ENCODE measurements around the gene FSTL4. TPM values are rescaled to one million over a fixed set of nuclear protein-coding genes. Genes with fewer than 3 reads are reported as not detected.

FSTL4 gene
- total RNA-seq, 1 donor from 2014 or later, result not detected

DNA sequence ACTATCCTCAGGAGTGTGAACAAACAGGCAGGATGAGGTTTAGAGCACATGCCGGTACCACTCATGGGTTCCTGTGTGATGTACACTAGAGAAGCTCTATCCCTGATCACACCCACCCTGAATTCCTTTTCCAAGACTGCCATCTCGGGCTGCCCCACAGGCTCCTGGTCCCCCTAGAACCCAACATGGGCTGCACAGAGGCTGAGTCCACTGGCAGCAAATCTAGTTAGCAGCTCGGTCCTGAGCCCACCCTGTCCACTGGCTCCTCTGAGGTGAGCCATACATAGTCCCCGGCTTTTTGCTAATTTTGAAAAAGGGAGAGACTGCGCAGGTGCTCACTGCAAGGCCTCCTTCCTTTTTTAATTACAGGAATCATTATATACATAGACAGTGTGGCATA is 227.0 kb downstream of the FSTL4 start:
- no peak for DNase-seq (ENCODE audit: low spot score)
- intact Hi-C loops (cut with DNase I), result no loop called here

DNA sequence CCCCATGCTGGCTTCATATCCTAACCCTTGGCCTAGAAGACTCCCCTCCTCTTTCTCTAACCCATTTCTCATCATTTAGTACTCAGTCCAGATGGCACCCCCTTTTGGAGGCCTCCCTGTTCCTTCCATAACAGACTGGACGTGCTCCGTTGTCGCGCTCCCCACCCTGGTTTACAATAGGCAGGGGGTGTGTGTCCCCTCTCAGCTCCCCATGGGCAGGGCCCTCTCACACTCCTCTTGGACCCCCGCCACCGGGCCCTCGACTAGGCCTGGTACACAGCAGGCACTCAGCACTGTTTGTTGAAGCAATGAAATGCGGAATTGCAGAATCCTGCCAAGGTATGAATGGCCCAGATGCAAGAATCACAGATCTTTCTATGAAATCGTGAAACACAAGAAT is 227.4 kb downstream of the FSTL4 start:
- intact Hi-C loops (cut with DNase I), result no loop called here
- DNase-seq (ENCODE audit: low spot score), result no peak

DNA sequence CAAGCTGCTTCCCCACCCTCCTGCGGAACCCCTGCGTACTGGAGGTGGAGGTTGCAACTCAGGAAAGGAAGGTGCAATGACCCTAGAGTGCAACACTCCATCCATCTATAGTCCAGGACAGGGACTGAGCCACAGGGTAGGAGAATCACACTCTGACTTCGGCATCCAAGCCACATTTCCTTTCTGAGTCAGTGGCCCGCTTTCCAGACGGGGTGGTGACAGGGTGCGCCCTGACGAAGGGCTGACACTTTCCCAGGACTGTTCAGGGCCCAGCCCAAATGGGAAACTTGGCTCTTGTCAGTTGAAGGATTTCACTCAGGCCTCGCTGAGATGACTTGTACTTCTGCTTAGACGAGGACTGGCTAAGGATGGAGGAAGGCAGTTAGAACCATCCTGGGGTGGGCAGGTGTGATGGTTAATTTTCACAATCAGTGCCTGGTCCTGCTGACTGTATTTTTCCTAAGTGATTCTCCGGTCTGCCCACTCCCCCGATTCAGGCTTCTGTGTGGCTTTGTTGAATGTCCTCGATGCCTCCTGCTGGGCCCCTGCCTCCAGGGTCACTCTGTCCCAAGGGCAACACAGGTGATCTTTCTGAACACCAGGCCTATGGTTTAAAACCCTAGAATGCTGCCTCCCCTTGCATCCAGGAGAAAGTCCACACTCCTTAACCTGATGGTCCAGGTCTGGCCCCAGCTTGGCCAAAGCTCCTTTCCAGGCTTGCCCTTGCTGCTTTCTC is 228.1 kb downstream of the FSTL4 start:
- intact Hi-C loops (cut with DNase I), result no loop called here
- no peak for DNase-seq (ENCODE audit: low spot score)

DNA sequence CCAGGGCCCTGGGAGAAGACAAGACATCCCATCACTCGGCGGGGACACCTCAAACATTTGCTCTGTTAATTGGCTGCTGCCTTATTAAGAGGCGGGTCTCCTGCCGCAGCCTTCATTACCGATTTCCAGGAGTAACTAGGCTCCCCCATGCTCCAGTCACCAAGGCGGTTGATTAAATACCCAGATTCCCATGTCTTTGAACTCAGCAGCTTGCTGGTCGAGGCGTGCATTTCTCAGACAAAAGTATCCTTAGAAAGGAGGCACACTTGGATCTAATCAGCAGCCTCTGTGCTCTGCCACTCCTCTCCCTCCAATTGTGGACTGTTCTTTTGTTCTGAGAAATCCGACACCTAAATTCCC is 228.8 kb downstream of the FSTL4 start:
- intact Hi-C loops (cut with DNase I), result no loop called here
- DNase-seq (ENCODE audit: low spot score), result no peak

DNA sequence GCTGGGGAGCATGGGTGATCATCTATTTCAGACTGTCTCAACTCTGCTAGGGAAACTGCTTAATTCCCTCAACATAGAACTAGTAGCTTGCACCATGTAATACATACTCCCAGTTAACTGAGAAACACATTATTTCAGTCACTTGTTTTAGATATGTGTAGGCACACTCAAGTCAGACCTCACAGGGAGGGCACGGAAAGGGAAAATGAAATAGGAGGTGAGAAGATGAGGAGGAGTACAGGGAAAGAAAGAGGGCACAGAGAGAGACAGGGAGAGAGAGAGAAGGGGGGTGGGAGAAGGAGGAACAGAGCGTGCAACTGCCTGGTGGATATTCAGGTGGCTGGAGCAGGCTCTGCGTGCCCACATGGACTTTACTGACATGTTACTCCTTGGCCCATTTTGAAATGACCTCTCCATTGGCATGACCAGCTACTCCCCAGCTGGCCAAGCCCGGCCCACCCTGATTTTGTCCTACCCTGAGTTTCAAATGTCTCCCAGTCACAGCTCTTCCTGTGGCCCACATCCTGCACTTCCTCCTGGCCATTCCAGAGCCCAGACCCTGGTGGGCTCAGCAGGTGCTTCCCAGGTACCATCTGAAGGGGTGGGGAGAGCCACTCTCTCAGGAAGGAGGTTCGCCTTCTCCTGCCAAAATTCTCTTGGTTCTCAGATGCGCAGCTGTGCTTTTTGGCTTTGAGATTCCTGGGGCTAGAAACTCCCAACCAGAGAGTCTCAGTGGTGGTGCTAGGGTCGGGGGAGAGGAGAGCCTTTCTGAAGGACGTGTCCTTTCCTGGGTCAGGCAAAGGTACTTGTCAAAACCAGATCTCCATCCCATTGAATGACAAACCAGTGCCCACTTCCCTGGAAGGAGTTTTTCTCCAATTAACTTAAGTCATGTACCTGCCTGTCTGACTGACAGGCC is 229.4 kb downstream of the FSTL4 start:
- intact Hi-C loops (cut with DNase I), result no loop called here

DNA sequence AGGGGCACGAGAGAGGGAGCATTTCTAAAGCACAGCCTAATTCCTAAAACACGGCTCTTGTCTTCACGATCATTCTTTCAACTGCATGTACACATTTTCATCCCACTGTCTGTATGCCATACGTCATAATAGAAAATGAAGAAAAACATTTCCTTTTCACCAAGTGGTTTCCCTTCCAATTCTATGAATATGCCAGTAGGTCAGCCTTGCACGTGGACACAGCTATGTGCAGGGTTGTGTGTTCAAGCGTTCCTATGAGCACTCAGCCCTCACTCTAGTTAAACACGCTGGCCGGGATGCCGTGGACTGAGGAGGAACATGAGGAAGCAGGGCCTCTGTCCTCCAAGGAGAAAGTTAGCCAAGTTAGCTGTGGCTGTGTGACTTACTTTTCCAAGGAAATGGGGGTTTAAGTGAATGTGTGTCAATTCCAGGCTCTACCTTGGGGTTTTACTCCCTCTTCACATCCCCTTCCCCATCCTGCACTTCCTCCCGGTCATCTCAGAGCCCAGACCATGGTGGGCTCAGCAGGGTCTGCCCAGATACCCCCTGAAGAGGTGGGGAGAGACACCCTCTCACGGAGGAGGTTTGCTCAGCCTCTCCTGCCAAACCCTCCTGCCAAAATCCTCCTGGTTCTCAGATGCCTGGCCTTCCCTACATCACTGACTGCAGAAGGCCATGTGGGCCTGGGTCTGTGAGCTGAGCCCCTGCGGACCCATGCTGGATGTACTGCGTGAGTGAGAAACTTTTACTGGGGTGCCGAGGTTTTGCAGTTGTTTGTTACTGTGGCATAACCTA is 230.6 kb downstream of the FSTL4 start:
- intact Hi-C loops (cut with DNase I), result no loop called here
- no peak for DNase-seq (ENCODE audit: low spot score)

More for the DNA sequence above, 229.4 kb downstream of the FSTL4 start:
- no peak for DNase-seq (ENCODE audit: low spot score)

DNA sequence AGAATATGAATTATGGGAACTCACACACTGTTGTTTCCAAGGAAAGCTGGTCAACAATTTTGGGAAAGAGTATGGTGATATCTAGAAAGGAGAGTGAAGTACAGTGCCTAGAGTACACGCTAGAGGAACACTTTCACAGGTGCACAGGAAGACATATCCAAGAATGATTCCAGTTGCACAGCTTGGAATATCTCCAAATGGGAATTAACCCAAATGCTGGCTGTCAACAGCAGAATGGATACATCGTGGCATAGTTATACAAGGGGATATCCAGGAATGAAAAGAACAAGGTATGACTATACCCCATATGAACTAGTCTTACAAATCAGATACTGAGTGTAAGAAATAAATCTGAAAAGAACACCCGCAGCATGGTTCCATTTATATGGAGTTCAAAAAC is 231.3 kb downstream of the FSTL4 start:
- DNase-seq (ENCODE audit: low spot score), result no peak
- intact Hi-C loops (cut with DNase I), result no loop called here

DNA sequence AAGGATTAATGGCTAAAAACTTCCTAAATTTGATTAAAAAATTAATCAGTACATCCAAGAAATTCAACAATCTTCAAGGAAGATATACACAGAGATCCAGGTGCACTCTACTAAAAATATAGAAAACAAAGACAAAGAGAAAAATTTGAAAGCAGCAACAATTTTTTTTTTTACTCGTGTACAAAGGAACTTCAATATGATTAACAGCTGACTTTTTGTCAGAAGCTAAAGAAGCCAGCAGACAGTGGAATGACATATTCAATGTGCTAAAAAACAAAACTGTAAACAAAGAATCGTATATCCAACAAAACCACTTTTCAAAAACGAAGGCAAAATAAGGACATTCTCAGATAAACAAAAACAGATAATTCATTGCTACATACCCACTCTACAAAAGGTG is 234.6 kb downstream of the FSTL4 start:
- no peak for DNase-seq (ENCODE audit: low spot score)
- intact Hi-C loops (cut with DNase I), result no loop called here

DNA sequence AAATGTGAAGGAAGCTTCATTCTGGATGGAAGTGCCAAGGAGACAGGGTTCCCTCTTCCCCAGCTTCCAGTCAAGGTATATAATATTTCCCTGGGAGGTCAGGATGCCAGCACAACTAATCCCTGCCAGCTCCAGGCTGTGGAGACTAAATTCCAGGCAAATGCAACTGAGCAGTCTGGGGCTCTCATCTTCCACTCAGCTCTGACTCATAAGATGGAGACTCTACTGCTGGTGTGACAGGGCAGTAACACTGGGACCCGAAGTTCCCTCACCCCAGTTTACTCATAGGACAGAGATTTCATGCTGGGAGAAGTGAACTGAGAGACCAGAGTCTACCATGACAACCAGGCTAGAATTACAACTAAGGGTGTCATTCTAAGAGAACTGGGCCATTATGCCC is 235.4 kb downstream of the FSTL4 start:
- intact Hi-C loops (cut with DNase I), result no loop called here
- no peak for DNase-seq (ENCODE audit: low spot score)

DNA sequence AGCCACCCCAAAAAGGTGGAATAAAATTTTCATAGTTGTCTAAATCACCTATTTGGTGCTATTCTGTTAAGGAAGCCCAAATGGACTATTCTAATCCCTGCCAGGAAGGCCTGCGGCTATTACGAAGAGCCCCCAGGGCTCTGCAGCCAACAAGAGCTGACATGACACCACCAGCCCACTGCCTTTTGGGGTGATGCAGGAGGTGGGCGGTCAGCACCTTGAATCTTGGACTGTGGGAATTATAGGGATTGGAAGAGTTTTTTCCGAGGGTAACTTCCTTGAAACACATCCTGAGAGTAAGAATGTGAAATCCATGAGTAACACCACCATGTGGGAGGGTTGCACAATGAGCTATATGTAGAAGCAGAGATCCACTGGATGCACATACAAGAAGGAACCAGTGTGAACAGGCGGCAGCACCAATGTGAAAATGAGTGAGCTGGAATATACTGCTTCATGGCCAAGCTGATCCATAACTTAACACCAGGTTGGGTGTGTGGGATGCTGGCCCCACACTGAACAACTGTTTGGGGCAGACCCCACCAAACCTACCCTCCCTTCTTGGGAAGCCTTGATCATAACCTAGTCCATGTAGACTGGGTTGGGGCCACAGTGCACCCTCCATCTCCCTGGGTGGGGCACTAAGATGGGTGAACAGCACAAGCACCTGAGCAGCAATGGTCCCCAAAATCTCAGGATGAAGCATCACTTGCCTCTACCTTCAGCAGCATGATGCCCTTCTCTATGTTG is 239.0 kb downstream of the FSTL4 start:
- DNase-seq (ENCODE audit: low spot score), result no peak

DNA sequence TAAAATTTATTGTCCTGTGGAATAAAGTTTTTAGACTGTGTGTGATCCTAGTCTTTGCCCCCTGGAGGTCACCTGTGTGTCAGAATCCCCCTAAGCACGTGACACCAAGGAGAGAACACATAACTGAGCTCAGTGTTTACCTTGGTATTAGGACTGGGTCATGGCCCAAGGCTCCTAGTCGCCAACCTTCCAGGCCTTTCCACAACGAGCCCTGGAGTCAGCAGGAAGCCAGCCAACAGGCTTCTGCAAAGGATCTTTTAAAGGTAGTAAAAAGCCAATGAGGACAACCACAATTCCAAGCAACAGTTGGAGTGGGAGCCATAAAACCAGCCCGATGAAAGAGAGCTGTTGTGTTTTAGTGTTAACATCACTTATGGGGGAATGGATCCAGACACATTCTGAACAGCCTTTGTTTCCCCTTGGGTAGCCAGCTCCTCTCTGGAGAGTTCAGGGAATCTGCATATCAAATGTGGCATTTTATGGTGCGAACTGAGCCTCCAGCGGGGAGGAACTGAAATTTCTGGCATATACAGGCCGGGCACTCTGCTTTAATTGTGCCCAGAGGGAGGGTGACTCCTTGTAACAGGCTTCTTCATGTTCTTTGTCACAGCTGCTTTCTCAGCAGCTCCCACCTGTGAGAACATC is 239.9 kb downstream of the FSTL4 start:
- no peak for DNase-seq (ENCODE audit: low spot score)
- intact Hi-C loops (cut with DNase I), result no loop called here

More for the DNA sequence above, 239.0 kb downstream of the FSTL4 start:
- intact Hi-C loops (cut with DNase I), result no loop called here

DNA sequence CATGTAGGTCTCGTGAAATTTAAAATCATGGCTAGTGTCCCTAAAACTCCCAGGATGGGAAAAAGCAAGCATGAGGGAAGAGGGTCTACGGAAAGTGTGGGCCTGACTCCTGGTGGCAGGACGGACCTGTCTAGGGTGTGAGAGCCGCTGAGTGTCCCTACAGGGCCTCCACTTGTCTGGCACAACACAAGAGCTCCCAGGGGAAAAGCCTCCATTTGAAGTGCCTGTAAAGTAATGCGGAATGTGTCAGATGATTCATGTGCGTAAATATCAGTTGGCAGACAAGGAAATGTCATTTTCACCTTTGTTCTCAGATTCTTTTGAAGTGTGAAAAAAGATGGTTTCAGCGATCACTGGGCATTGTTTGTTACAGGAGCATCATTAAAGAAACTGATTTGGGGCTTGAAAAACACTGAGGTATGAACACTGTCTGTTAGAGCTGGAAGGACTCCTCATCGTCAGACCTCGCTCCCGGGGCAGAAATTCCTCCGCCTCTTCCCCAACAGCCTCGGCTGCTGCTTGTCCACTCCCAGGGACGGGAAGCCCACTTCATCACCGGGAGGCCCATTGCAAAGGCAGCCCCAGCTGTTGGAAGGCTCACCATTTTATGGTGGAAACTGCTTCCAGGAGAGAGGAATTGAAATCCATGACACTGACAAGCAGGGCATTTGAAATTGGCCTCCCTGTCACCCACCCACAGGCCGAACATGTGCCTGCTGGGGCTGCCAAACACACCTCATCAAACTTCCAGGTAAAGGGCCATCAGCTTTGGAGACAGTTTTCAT is 240.8 kb downstream of the FSTL4 start:
- intact Hi-C loops (cut with DNase I), result no loop called here
- DNase-seq (ENCODE audit: low spot score), result no peak

DNA sequence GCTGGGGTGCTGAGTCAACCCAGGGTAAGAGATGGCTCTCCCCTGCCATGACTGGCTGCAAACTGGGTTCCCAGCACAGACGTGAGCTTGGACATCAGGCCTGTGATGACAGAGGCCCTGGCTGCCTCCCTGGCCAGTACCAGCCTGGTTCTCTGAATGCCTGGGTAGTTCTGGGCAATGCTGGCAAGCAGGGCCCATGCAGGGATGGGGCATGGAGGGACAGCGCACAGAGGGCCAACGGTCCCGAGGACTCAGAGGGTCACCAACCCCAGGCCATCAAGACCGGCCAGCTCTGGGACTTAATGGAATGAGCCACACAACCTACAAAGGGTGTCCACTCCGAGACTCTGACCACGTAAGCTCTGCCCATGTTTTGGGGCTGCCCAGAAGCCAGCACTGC is 241.4 kb downstream of the FSTL4 start:
- DNase-seq (ENCODE audit: low spot score), result no peak
- intact Hi-C loops (cut with DNase I), result no loop called here

DNA sequence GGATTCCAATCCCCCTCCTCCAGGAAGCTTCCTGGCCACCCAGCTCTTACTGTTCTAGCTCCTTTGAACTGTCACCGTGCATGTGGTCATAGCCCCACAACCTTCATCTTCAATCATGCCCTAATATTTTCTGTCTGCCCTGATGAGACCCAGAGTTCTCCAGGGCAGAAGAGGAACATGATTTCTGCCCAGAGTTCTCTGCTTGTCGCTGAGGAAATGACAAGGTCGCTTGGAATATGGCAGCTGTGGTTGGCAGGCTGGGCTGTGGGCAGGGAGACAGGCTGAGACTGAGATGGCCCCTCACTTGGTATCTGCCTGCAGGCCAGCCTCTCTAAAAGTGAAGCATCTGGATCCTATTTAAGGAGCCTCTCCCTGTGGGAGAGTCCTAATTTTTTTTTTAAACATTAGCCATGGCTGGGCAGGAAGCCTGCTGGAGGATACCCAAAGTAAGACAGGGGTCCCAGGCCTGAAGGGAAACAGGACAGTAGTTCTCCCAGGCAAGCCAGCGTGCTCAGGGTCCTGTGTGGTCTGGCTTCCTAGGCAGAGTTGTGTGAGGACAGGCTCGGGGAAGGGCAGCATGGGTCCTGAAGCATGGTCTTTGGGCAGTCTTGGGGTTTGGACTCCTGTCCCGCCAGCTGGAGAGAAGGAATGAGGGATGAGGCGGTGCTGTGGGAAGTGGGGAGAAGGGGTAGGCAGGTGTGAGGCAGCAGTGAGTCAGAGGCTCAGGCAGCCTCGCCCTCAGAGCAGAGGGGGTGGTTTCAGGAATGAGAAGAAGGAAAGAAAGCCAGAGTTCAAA is 242.1 kb downstream of the FSTL4 start:
- DNase-seq (ENCODE audit: low spot score), result no peak
- intact Hi-C loops (cut with DNase I), result no loop called here

DNA sequence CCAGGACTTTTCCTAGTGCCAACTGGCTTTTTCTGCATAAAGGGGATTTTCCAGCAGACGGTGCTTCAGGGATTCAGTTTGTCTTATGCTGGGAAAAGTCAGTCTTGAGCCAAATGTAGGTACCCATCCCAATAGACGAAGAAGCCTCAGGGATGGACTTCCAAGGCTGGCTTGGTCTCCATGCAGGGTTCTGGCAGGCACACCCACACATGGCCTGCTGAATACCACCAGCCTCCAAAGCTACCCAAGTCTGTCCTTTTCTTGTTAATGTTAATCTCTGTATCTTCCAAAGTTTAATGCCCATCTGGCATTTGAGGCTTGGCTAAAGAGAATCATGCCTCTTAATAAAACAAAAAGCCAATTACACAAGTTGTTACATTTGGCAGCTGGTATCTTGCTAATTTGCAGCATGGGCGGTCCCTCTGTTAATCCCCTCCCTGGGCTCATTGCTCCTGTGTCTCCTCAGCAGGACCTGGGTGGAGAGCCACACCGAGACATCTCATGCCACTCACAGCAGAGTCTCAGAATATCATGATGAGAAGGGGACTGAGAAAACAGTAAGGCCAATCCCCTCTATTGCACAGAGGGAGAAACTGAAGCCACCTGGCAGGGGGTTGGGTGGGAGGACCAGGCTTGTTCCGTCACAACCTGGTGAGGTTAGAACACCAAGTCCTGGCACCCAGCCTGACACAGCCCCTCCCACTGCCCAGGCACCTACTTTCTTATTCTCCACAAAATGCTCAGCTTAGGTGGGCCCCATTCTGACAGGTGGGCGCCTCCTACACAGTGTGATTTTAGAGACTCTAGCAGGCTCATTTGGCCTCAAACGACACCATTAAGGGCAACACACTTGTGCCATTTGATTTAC is 243.2 kb downstream of the FSTL4 start:
- intact Hi-C loops (cut with DNase I), result no loop called here
- no peak for DNase-seq (ENCODE audit: low spot score)

DNA sequence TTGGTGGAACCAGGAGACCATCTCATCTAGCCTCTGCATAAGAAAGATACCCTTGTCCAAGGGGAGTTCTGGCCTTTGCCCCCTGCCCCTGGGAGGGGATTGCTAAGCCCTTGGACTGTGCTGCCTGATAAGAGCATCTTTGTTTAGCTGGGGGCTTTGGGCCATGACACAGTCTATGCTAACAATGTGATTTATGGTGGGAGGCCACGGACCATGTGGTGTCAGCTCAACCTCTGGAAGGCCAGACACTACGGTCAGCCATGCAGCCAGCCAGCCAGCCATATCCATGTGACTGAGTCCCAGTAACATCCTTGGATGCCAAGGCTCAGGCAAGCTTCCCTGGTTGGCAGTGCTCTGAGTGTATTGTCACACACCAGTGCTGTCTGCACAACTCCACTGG is 244.4 kb downstream of the FSTL4 start:
- intact Hi-C loops (cut with DNase I), result no loop called here
- DNase-seq (ENCODE audit: low spot score), result no peak

Data from cardiac septum (tissue), 1 donor.